ENCODE data around the gene ST3GAL6.

ST3GAL6 gene

DNA sequence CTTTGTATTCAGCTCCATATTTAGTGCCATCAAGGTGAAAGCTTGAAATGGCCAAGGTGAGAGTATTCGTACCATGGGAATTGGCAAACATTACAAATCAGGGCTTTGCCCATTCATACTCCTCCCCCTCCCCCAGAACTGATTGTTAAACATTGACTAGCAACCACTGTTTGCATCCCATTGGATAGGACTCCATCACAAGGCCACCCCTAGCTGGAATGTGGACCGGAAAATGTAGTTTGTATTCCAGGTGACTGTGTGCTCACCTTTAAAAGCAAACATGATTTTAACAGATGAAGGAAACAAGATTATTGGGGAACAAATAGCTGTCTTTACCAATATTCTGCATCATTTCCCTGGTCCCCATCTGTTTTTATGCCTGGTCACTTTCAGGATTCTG, 14.1 kb downstream of the ST3GAL6 start:
- DNase-seq (ENCODE audit: low read depth): no peak

DNA sequence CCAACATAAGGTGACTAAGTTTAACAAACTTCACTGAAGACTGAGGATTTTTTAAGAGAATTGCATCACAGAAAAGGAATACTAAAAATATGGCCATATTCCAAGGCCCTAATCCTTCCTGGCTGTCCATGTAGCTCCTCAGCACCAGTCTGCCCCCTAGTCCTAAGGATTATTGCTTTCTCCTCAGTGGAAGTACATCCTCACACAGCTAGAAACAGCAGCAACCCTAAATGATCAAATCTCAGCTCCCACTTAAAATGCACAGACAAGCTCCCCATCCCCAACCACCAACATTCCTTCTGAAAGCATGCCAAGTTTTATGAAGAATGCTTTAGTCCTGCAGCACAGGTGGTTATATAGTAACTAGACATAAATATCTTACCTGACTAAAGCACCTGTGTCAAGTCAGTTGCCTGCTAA, 14.7 kb downstream of the ST3GAL6 start:
- no peak for DNase-seq (ENCODE audit: low read depth)

DNA sequence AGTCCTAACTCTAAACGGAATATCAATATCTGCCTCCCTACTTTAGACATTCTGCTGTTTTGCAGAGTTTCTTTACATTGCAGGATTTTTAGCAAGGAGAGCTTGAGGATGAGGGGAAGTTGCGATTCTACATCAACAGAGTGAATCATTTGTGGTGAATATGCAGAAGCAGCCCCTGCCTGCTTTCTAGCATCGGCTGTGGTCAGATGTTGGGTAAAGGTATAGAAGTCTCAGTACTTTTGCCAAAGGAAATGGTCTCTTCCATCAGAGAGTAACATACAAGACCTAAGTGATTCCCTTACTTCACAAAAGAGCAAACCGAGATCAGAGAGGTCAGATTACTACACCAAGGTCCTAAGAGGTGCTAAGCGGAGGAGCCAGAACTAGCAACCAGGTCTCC, 15.2 kb downstream of the ST3GAL6 start:
- DNase-seq (ENCODE audit: low read depth): no peak

DNA sequence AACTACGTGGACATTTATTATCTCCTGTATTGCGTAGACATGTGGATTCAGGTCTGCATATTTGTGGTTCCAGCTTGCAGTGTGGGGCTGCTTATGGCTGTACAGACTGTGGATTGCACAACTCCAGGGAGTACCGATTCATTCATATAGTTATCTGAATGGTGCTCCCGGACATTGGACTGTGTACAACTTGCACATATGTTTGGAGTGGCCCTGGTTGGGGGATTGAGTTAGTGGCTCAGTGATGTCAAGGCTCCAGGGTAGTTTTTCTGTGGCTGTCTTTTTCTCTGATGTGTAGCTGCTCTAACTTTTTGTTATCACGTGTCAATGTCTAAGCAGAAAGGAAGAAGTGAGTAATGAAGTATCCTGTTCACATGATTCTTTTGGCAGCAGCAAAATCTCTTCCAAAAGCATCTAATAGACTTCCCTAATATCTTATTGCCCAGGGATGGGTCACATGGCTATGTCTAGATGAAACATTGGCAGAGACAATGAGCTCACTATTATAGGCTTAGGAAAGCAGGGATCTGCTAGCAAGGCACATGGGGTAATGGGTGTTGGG, 15.8 kb downstream of the ST3GAL6 start:
- DNase-seq (ENCODE audit: low read depth): peak; percentile 91

DNA sequence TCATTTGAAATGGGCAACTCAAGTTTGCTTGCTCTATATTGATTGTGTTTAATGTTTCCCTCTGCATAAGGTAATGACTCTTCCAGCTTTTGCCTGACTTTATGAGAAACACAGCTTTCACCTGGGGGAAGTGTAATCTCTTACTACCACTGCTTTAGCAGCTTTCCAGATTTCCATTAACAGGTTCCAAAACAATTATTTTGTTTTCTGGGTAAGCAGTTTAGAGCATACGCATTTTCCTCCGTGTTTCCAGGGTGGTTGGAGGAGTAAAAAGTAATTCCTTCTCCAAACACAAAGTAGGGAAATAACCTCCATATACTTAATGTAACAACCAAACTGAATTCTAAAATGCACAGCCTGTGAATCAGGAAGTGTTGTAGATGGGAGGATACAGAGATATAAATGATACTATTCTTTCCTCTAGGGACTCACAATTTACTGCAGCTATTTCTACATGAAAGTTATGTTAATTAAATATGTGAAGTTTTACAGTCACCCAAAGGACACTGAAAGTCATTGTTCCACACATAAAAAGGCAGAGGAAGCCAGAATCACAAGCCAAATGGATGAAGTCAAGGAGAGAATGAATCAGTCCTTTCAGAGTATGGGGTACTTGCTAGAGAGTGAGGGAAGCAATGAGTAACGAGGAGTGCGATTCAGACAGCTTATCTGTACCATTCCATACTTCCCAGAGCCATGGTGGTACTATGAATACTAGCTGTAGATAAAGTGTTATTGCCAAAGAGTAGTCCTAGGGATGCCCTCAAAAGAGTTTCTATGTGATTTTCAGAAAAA, 16.6 kb downstream of the ST3GAL6 start:
- DNase-seq (ENCODE audit: low read depth): peak; percentile 68

DNA sequence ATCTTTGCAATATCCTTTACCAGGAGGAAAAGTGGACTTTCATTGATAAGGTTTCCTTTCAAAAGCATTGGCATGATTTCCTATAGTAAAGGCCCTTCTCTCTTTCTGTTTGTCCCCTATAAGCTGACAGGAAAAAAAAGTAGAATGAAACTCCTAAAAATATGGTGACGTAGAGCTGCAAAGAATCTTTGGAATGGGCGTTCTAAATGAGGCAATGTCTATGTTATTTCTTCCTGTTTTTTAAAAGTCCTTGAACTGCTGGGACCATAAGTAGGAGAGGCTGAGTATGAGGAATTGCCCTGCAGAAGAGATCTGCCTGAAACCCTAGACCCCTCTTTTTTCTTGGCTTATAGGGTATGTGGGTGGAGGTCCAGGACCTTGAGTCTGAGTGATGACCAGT, 17.2 kb downstream of the ST3GAL6 start:
- DNase-seq (ENCODE audit: low read depth): no peak

DNA sequence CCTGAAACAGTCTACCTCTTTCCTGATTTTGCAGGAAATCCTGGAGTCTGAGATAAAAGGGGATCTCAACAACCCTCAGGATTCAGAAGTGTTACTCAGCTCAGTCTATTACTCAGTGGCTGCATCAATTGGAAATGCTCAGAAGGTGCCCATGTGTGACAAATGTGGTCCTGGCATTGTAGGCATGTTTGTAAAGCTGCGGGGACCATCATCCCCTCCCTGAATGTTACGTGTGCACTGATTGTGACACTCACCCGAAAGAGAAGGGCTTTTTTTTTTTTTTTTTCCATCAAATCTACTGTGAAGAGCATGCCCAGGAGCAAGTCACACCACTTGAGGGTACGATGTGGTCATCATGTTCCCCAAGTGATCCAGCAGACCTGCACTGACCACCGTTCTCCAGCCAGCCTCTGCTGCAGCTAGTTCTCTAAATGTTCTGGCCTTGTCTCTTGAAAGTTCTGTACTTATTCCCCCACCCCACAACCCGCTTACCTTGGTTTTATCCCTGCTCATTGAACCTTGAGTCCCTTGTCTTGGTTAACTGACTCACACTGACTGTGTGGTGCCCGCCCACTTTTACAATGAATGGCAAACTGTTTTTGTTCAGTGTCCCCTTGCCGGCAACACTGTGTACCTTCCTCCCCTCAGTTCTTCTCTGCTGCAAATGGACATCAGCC, 19.8 kb downstream of the ST3GAL6 start:
- no peak for DNase-seq (ENCODE audit: low read depth)

DNA sequence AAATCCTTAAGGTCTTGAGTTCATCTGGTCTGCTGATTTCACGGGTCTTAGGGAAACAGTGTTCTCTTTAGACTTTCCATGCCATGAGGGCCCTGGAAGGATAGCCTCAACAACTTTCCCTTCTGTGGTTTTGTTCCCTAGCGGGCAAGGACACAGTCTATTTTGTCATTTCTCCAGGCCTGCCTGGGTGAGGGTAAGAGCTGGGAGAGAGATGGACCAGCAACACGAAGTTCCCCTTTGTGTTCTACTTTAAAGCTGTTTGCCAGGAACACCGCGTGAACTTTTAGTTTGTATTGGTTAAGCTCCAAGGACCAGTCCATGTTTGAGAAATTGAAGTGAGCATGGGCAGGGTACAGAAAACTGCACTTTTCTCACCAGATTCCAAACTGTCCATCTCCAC, 20.9 kb downstream of the ST3GAL6 start:
- no peak for DNase-seq (ENCODE audit: low read depth)

DNA sequence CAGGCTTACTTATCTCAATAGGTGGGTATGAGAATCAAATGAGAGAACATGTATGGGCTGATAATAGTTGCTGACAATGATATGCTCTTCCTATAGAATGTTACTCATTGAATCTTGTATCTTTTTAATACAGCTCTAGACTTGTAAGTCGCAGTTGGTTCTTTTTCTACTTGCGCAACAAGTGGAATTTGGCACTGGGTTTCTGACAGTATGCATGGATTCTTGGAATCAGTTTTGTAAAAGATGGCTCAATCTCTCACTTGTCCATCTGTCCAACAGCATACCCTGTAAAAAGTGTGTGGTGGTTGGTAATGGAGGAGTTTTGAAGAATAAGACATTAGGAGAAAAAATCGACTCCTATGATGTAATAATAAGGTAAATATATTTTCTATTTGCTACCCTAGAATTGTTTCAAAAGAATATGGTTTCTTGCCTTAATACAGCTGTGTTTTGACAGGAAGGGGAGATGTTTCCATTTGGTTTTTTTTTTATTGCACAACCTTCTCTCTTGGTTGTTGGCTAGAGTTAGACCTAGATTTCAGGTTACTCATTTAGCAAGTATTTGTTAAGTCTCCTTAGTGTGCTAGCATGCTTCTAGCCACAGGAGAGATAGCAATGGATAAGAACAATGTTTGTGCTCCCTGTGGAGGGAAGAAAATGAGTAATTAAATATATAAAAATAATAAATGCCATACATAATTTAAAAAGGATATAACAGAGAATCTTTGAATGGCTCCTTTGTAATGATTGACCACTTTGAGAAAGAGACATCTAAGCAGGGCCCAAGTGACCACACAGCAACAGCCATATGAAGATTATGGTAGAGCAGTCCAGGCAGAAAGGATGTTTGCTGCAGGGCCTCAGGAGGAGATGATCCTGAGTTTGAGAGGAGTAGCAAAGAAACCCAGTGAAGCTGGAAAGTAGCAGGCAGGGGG, 21.8 kb downstream of the ST3GAL6 start:
- peak; percentile 93 for DNase-seq (ENCODE audit: low read depth)

DNA sequence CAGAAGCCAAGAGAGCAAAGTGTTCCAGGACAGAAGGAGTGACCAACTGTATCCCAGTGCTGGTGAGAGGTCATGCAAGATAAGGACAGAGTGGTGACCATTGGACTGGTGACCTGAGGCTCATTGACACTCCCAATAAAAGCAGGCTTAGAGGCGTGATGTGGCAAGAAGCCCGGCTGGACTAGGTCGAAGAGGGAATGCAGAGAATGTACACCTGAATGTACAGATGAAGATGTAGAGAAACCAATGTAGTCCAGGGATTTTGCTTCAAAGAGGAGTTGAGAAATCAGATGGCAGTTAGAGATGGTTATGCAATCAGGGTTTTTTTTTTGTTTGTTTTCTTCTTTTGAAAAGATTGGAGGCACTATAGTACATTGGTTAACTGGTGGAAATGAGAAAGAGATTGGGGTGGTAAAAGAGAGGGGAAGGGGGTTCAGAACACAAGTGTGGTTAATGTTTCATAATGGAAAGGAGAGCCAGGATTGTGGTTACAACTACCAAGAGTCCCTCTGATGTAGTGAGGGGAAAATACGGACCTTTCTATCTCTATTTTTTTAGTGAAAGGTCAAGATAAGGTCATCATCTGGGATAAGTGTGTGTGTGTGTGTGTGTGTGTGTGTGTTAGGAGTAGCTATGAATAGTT, 23.3 kb downstream of the ST3GAL6 start:
- no peak for DNase-seq (ENCODE audit: low read depth)

DNA sequence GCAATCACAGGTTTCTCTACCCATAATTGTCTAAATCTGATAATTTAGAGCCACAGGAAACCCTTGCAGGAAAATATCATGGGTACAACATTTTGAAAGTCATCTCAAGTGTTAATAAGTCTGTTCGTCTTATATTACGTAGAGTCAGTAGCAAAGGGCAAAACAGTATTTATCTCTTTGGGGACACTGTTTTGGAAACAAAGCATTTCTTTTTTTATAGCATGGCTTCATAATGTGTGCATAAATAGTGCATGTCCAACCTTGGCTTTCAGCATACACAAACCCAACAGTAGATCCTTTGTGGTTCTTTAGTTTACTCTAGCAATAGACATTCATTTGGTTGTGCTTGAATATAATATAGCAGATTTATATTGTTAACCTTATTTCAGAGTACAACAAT, 24.0 kb downstream of the ST3GAL6 start:
- no peak for DNase-seq (ENCODE audit: low read depth)

DNA sequence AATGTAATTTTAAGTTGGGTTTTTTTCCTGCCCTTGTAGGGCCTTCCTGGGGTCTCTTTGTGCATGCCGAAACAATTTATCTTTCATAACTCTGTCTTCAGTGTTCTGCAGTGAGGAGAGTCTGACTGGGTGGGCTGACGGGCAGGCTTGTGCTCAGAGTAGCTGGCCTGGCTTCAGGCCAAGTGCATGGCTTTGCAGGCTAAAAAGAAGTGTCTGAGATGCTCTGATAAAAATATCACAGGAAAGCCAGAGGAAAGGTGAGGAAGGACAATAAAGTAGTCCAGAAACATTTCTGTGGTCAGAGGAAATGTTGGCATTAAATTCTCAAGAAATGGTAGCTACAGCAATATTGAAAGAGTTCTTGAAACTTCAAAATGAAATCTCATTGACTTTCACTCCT, 25.5 kb downstream of the ST3GAL6 start:
- DNase-seq (ENCODE audit: low read depth): no peak

DNA sequence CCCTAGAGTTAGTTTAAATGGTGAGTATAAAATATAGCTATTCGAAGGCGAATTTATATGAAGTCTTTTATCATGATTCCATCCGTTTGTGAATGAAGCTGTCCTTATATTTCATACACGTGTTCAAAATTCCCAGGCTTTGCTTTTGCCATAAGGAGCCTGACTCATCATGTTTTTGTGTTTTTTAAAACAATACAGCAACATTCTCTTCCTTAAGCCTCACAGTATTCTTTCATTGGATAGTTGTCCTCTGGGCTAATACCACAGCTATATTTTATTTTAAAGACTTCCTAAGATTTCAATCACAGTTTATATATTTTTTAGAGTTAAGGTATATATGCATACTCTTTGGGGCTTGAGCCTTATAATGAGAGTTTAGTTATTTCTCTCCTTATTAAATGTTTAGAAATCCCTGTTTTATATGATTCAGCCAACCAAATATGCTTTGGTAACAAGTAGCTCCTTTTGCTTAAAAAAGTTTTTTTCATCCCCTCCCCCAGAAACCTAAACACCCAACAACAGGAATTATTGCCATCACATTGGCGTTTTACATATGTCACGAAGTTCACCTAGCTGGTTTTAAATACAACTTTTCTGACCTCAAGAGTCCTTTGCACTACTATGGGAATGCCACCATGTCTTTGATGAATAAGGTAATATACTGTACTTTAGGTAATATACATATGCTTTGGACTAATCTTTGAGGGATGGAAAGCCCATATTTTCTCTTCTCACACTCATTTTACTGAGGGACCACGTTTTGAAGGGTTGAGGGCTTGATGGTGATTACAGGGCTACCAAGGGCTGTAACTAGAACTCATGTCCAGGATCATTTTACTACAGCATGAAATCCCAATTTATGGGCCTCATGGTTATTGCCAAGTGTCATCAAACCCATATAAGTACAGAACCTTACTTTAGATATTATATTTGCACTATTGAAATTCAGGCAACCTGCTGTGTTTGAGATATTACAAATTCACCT, 28.5 kb downstream of the ST3GAL6 start:
- DNase-seq (ENCODE audit: low read depth): no peak

DNA sequence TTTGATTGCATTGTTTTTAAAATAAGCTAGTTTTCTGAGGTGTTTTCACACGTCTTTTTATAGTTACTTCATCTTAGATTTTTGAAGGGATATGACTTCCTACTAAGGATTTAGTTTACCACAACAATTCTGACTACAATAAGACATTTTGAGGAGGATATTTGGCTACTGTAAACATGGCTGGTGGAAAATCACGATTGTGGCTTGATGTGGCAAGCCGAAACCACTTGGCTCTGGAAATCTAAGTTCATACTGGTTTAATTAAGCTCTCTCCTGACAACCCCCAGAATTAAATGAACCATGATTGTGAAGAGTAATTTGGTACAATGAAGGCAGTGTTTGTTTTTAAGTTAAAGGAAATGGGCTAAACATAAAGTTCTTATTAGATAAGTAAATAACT, 30.8 kb downstream of the ST3GAL6 start:
- no peak for DNase-seq (ENCODE audit: low read depth)

DNA sequence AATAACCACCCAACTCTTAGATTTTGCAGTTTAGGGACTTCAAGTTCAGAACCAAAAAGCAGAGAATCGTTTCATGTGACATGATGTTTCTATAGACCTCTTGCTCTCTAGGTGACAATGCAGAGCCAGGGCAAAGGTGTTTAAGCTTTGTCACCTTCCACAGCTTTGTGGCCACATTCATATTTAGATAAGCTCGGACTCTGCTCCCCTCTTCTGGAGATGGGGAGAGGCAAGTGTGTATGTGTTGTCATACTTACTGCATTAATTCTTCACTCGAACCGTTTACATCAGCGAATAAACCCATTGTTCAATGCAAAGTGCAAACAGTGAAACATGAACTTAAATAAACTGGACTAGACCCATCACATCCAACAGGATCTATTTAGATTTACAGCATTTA, 33.2 kb downstream of the ST3GAL6 start:
- no peak for DNase-seq (ENCODE audit: low read depth)

DNA sequence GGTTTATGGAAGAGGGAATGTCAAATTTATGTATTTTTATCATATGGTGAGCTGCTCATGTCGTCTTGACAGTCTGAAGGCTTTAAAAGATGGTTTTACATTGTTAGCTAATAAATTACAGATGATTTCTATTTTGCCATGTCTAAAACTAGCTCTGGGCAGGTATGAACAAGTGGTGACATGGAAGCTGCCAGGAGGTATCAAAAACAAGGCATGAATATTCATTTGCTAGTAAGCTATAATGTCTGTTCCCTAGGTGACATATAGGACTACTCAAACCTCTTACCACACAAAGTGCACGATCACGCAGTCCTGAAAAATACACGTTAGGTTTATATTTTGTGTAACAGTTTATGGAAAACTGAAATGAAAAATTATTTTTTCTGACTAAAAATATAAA, 34.8 kb downstream of the ST3GAL6 start:
- DNase-seq (ENCODE audit: low read depth): no peak

DNA sequence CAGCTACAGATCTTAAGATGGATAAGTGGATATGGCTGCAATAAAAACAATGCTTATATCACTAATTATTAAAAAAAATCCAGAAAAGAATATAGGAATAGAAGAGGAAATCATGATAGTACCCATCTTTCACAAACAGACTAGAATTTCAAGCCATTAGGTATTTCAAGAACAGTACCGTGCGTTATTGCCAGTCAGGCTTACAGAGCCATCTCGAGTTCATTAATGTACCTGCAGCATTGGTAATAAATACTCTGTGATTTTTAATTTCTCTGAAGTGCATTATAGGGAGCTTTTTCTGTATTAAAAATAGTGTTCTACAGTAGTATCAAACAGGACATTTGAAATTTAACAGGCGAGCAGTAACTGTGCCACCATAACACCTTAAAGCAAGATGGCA, 35.7 kb downstream of the ST3GAL6 start:
- DNase-seq (ENCODE audit: low read depth): no peak

DNA sequence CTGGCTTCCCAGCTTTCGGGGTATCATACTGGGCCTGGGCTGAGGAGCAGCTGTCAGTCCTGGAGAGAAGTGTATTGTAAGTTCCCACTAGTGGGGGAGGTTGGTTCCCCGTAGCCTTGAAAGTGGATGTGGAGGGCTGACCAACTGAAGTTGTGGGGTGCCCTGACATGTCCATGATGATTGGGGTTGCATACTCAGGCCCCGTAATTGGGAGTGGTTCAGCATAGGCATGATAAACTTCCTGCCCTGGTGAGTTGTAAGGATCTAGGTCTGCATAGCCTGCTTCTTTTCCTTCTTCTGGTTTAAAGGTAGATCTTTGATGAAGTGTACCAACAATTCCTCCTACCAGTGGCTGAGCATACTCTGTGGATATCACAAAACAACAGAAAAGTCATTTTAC, 36.3 kb downstream of the ST3GAL6 start:
- no peak for DNase-seq (ENCODE audit: low read depth)

DNA sequence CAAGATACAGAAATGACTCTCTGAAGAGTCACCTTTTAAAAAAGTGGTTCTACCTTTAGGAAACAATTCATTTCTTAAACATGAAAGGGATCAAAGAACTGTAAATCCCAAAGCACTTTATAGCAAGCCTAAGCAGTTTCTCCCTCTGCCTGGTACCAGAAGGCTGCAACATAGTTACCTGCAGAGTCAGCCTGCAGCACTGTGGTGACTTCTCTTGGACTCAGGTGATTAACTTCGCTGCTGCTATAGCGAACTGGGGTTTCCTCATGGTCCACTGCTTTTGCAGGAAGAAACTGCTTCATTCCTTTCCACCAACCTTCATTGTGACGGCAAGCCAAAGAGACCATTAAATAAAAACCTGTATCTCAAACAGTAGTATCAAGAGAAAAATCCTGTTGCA, 37.3 kb downstream of the ST3GAL6 start:
- no peak for DNase-seq (ENCODE audit: low read depth)

DNA sequence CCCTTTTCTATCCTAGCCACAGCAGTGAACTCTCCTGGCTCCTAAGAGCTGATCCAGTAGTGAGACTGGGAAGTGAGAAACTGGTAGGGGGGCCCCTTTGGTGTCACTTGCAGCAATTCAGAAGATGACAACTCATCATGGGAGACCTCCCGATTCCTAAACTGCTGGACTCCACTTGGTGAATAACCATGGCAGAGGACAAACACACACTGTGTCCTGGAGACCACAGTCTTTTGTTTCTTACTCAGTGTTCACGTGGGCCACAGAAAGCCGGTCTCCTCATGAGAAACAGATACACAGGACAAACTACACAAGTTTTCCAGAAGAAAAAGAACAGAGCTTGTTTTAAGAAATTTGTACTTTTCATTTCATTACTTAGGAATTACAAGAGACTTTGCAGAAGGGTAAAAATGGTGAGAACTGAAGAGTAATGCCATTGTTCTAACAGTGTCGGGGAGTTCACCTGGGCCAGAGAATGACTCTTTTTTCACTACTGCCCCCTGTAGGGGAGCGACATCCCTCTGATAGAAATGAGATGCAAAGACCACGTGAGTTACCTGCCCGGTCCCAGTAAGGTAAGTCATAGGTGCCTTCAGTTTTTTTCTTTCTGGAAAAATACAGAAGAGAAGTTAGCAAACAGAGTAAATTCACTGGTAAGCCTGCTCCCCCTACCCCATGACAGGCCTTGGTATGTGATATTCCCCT, 38.1 kb downstream of the ST3GAL6 start:
- DNase-seq (ENCODE audit: low read depth): no peak
